ENCODE measurements around the gene GATAD1. TPM values are rescaled to one million over a fixed set of nuclear protein-coding genes. Genes with fewer than 3 reads are reported as not detected.

Gene GATAD1
- total RNA-seq, 2 donors from 2014 or later = 29.7 to 34.3 TPM

Other genes with a start within 250 kb of the GATAD1 start
- gene KRIT1, start 201.6 kb upstream of the GATAD1 start, total RNA-seq = 10 to 100 TPM; 34.6 to 37.2 TPM
- gene ANKIB1, start 201.5 kb upstream of the GATAD1 start, total RNA-seq = 10 to 100 TPM; 40.9 to 46.0 TPM
- gene ERVW-1, start 30.5 kb downstream of the GATAD1 start, total RNA-seq = not detected
- 10 to 100 TPM; 19.0 to 23.7 TPM for gene PEX1, start 81.0 kb downstream of the GATAD1 start, total RNA-seq
- gene RBM48, start 81.3 kb downstream of the GATAD1 start, total RNA-seq = 1 to 10 TPM; 7.9 to 9.4 TPM
- 10 to 100 TPM; 17.9 to 19.8 TPM for gene FAM133B, start 142.9 kb downstream of the GATAD1 start, total RNA-seq

Data from left colon (tissue), 2 donors.